H1 (cell line): ENCODE measurements around the gene RFK. TPM values are rescaled to one million over a fixed set of nuclear protein-coding genes. Genes with fewer than 3 reads are reported as not detected.

ENCODE experiments used
- CTCF ChIA-PET: fragments of 300-600 bp; sonication (Branson Sonifier 250); formaldehyde crosslinking; loops from one replicate; lab custom pipeline; 2021; ENCODE audit not compliant: partially characterized antibody; lab: Charles Lee
- POLR2A ChIA-PET: fragments of 300-600 bp; sonication (Branson Sonifier 250); formaldehyde crosslinking; loops from one replicate; lab custom pipeline; 2021; ENCODE audit warnings: inconsistent platforms; ENCODE audit not compliant: partially characterized antibody; lab: Charles Lee
- DNase-seq, 2 experiments: peaks; one replicate each; pipeline versions ENCODE4 v3.0.0 to v3.0.0-alpha.2; 2010 to 2022; ENCODE audit warnings: low spot score in 2 of 2, low read depth in 1 of 2, mixed read lengths in 1 of 2
- FAIRE-seq: peaks from 2 replicates; lab custom pipeline; 2011; peaks lifted over from hg19 to GRCh38; lab: Jason Lieb, UNC
- H2AFZ ChIP-seq: 2 replicates; pipeline ENCODE4 v1.8.1; 2012; ENCODE audit warnings: low read length, inconsistent platforms
- H2AK5ac ChIP-seq: 2 replicates; pipeline ENCODE4 v1.6.1; 2013; ENCODE audit warnings: low read depth, low read length
- H2BK120ac ChIP-seq: replicated peaks from 2 replicates; pipeline ENCODE3; 2013; ENCODE audit warnings: low read depth, low read length, inconsistent platforms
- H2BK12ac ChIP-seq: 2 replicates; pipeline ENCODE4 v1.6.1; 2013; ENCODE audit warnings: low read depth, low read length
- H2BK15ac ChIP-seq: 2 replicates; pipeline ENCODE4 v1.6.1; 2013; ENCODE audit warnings: low read length
- H2BK20ac ChIP-seq: 2 replicates; pipeline ENCODE4 v1.6.1; 2013; ENCODE audit warnings: low read length
- H2BK5ac ChIP-seq: 2 replicates; pipeline ENCODE4 v1.6.1; 2013; ENCODE audit warnings: low read depth, low read length
- H3K14ac ChIP-seq: 2 replicates; pipeline ENCODE4 v1.6.1; 2013; ENCODE audit warnings: inconsistent platforms; ENCODE audit not compliant: insufficient read length
- H3K18ac ChIP-seq: 2 replicates; pipeline ENCODE4 v1.6.1; 2013; ENCODE audit warnings: low read length; ENCODE audit errors: extremely low read depth
- H3K23ac ChIP-seq: 2 replicates; pipeline ENCODE4 v1.6.1; 2013; ENCODE audit warnings: inconsistent platforms; ENCODE audit not compliant: insufficient read length
- H3K23me2 ChIP-seq: 2 replicates; pipeline ENCODE4 v1.6.1; 2013; ENCODE audit warnings: low read depth, low read length
- H3K27ac ChIP-seq: 2 replicates; pipeline ENCODE4 v1.6.1; 2011; ENCODE audit warnings: low read depth, low read length, inconsistent platforms
- H3K27me3 ChIP-seq, 4 experiments: replicated peaks in 1 of 4; 1 replicate in 1 of 4; 2 replicates in 3 of 4; pipeline versions ENCODE4 v1.6.1 to v1.8.1; 2011 to 2013; ENCODE audit warnings: low read length in 3 of 4, mild to moderate bottlenecking in 3 of 4, inconsistent platforms in 2 of 4, mixed read lengths in 2 of 4, moderate library complexity in 1 of 4; ENCODE audit not compliant: control insufficient read depth in 3 of 4, insufficient read depth in 3 of 4; ENCODE audit errors: extremely low read depth in 1 of 4
- H3K36me3 ChIP-seq, 4 experiments: 2 replicates each; pipeline versions ENCODE4 v1.6.1 to v1.8.1; 2011 to 2013; ENCODE audit warnings: mild to moderate bottlenecking in 4 of 4, low read length in 3 of 4, moderate library complexity in 2 of 4, control low read depth in 1 of 4, inconsistent platforms in 1 of 4; ENCODE audit not compliant: insufficient read depth in 4 of 4, control insufficient read depth in 2 of 4
- H3K4ac ChIP-seq: replicated peaks from 2 replicates; pipeline ENCODE3; 2013; ENCODE audit warnings: low read length, low read depth, mixed read lengths, inconsistent platforms; ENCODE audit not compliant: insufficient read length
- H3K4me1 ChIP-seq, 4 experiments: replicated peaks in 1 of 4; 1 replicate in 1 of 4; 2 replicates in 3 of 4; pipeline versions ENCODE4 v1.6.1 to v1.8.1; 2011 to 2013; ENCODE audit warnings: low read length in 3 of 4, inconsistent platforms in 2 of 4, mixed read lengths in 1 of 4; ENCODE audit not compliant: insufficient read depth in 4 of 4, control insufficient read depth in 3 of 4
- H3K4me2 ChIP-seq, 2 experiments: 2 replicates each; pipeline versions ENCODE4 v1.6.1 to v1.8.1; 2011 to 2013; ENCODE audit warnings: low read depth in 2 of 2, low read length in 2 of 2, control low read depth in 1 of 2, inconsistent platforms in 1 of 2, mild to moderate bottlenecking in 1 of 2; ENCODE audit not compliant: insufficient read depth in 1 of 2
- H3K4me3 ChIP-seq, 4 experiments: fragments of 200-600, 300-600 bp in 1 of 4; sonication (generic), shearing (Covaris generic), sonication (Bioruptor Twin) in 1 of 4; 2 replicates each; pipeline versions ENCODE4 v1.5.1 to v1.8.1; 2011 to 2016; ENCODE audit warnings: low read length in 4 of 4, low read depth in 3 of 4, control low read depth in 2 of 4, inconsistent platforms in 2 of 4, mild to moderate bottlenecking in 2 of 4, mixed read lengths in 1 of 4, moderate library complexity in 1 of 4; ENCODE audit not compliant: insufficient read depth in 2 of 4; ENCODE audit errors: extremely low read depth in 1 of 4
- H3K56ac ChIP-seq: replicated peaks from 2 replicates; pipeline ENCODE3; 2013; ENCODE audit warnings: low read depth, mild to moderate bottlenecking, mixed read lengths, low read length, inconsistent platforms; ENCODE audit not compliant: insufficient read length
- H3K79me1 ChIP-seq: 2 replicates; pipeline ENCODE4 v1.6.1; 2013; ENCODE audit warnings: low read depth, low read length, control low read depth
- H3K79me2 ChIP-seq, 2 experiments: 2 replicates each; pipeline versions ENCODE4 v1.6.1 to v1.8.1; 2012 to 2013; ENCODE audit warnings: low read length in 2 of 2, mild to moderate bottlenecking in 2 of 2, inconsistent platforms in 1 of 2; ENCODE audit not compliant: insufficient read depth in 2 of 2, control insufficient read depth in 1 of 2
- H3K9ac ChIP-seq, 4 experiments: replicated peaks in 1 of 4; 1 replicate in 1 of 4; 2 replicates in 3 of 4; pipeline versions ENCODE4 v1.6.1 to v1.8.1; 2011 to 2013; ENCODE audit warnings: low read depth in 3 of 4, low read length in 3 of 4, control low read depth in 2 of 4, mild to moderate bottlenecking in 2 of 4, moderate library complexity in 2 of 4, inconsistent platforms in 1 of 4; ENCODE audit errors: extremely low read depth in 1 of 4
- H3K9me3 ChIP-seq, 2 experiments: 2 replicates each; pipeline versions ENCODE4 v1.6.1 to v1.8.1; 2012 to 2013; ENCODE audit warnings: mild to moderate bottlenecking in 2 of 2, moderate library complexity in 2 of 2, control low read depth in 1 of 2, inconsistent platforms in 1 of 2, low read depth in 1 of 2, low read length in 1 of 2, mixed read lengths in 1 of 2; ENCODE audit not compliant: insufficient read depth in 2 of 2
- H4K20me1 ChIP-seq, 2 experiments: replicated peaks in 1 of 2; 2 replicates each; pipeline versions ENCODE3 to v1.8.1; 2011 to 2013; ENCODE audit warnings: inconsistent platforms in 2 of 2, low read length in 2 of 2, mild to moderate bottlenecking in 1 of 2; ENCODE audit not compliant: insufficient read depth in 2 of 2, control insufficient read depth in 1 of 2
- H4K5ac ChIP-seq: 2 replicates; pipeline ENCODE4 v1.6.1; 2013; ENCODE audit warnings: low read length, low read depth, mixed read lengths, inconsistent platforms; ENCODE audit not compliant: insufficient read length
- H4K8ac ChIP-seq: 2 replicates; pipeline ENCODE4 v1.8.0; 2013; ENCODE audit warnings: mild to moderate bottlenecking, moderate library complexity, low read length, inconsistent platforms; ENCODE audit not compliant: insufficient read depth; ENCODE audit errors: extremely low read depth
- H4K91ac ChIP-seq: replicated peaks from 2 replicates; pipeline ENCODE3; 2013; ENCODE audit warnings: low read length, mixed read lengths, inconsistent platforms; ENCODE audit not compliant: insufficient read length
- TAF7 ChIP-seq: optimal IDR thresholded peaks from 2 replicates; pipeline ENCODE3; 2011; ENCODE audit warnings: low read depth, mild to moderate bottlenecking, inconsistent platforms, low read length, moderate library complexity, borderline replicate concordance
- TEAD4 ChIP-seq: IDR thresholded peaks from 2 replicates; pipeline ENCODE4 v1.6.1; 2012; ENCODE audit warnings: low read depth, low read length, inconsistent platforms, mixed read lengths
- WGBS, 2 experiments: shearing (Covaris generic) in 1 of 2; methylation state at CpG; one replicate each; pipeline versions ENCODE4 v1.1.6 to v1.1.7; 2013 to 2015; ENCODE audit warnings: low lambda C conversion rate in 2 of 2, mixed read lengths in 2 of 2, inconsistent platforms in 1 of 2, low coverage in 1 of 2, missing lambda C conversion rate in 1 of 2; ENCODE audit not compliant: insufficient replicate concordance in 2 of 2, insufficient coverage in 1 of 2, insufficient read length in 1 of 2; ENCODE audit errors: extremely low coverage in 1 of 2, missing lambda C conversion rate in 1 of 2; 5-methylcytosine and 5-hydroxymethylcytosine counted together
- polyA plus RNA-seq, 7 experiments: library from polyadenylated mRNA; depleted of rRNA in 3 of 7; stranded (reverse) in 5 of 7; unstranded in 2 of 7; fragments of >200 nt in 5 of 7; fragments of 200-250 nt in 2 of 7; gene quantifications; 1 replicate in 5 of 7; 2 replicates in 1 of 7; 4 replicates in 1 of 7; pipeline versions ENCODE4 v1.2.1 to v1.2.3, GENCODE V29; 2011 to 2013; ENCODE audit warnings: missing spikeins in 2 of 7, mixed read lengths in 2 of 7
- total RNA-seq: library from RNA; stranded (reverse); fragmentation: NEBNext Ultra II Directional; extraction: Animal tissue kit (Norgen Biotek cat#: 25700); gene quantifications from 2 replicates; pipeline ENCODE4 v1.2.1, GENCODE V29; 2021

RFK gene
- total and polyA plus RNA-seq, 2 of the 8 experiments (the other 6 are each of a cell fraction or from before 2014, with no cell fraction given) = 4.3 to 10.6 TPM

GRCh38 chr9:76443887-76444286, 49.7 kb upstream of the RFK start:
- H3K9ac ChIP-seq = no peak overlapping the region
- no peak overlapping the region for H2BK20ac ChIP-seq
- no peak overlapping the region for H3K23ac ChIP-seq
- FAIRE-seq = no peak
- H4K8ac ChIP-seq = no peak overlapping the region
- H2BK120ac ChIP-seq = no peak overlapping the region
- CTCF ChIA-PET = interaction anchor here (0.6 to 1.4 kb wide), 3 partner anchors 12 to 191 kb away, joined by 3 read pairs; no protein-coding TSS in a partner anchor
- H4K5ac ChIP-seq = no peak overlapping the region
- TF ChIP-seq TAF7 (no peak), TEAD4 (no peak)
- no peak overlapping the region for H3K14ac ChIP-seq
- H4K91ac ChIP-seq = no peak overlapping the region
- no peak overlapping the region for H3K56ac ChIP-seq
- DNase-seq = no peak
- no peak overlapping the region for H3K4ac ChIP-seq
- H3K27ac ChIP-seq = no peak overlapping the region
- H2BK12ac ChIP-seq = no peak overlapping the region
- no peaks in the 10 kb centered on the region for H4K20me1 ChIP-seq
- no peak overlapping the region for H2BK5ac ChIP-seq
- no peak overlapping the region for H2AK5ac ChIP-seq
- H3K79me2 ChIP-seq = no peaks in the 10 kb centered on the region
- no peaks in the 10 kb centered on the region for H3K36me3 ChIP-seq
- no peak overlapping the region for H3K18ac ChIP-seq
- no peak overlapping the region for H2BK15ac ChIP-seq
- 90% methylated on average over 3 of the region's 3 CpGs; no CpG with 5 or more reads in 1 of the 2 experiments for WGBS, 2 experiments
- no peak overlapping the region for H3K4me2 ChIP-seq
- H3K9me3 ChIP-seq = peaks cover 5 to 6% of the 10 kb centered on the region in 2 experiments; a peak in 3 of 4 replicates
- POLR2A ChIA-PET = no interaction called here
- H2AFZ ChIP-seq = no peak overlapping the region
- H3K23me2 ChIP-seq = no peaks in the 10 kb centered on the region; the same call in 1 of the 2 replicates
- H3K79me1 ChIP-seq = no peaks in the 10 kb centered on the region
- no peaks in the 10 kb centered on the region for H3K27me3 ChIP-seq
- no peak overlapping the region for H3K4me3 ChIP-seq
- peaks cover 0 to 3% (median 0%) of the 10 kb centered on the region in 4 experiments; a peak in 1 of 7 replicates for H3K4me1 ChIP-seq
